Mesenchymal stem cell (in vitro differentiated cells and primary cell): ENCODE measurements around the gene EPG5.

Source experiments
- DNase-seq: peaks from one replicate; pipeline ENCODE4 v3.0.0-alpha.2; 2013
- H2AFZ ChIP-seq: one replicate; pipeline ENCODE4 v1.6.1; 2013; ENCODE audit warnings: low read depth, mild to moderate bottlenecking, control low read depth, inconsistent platforms, low read length, moderate library complexity
- H2AK5ac ChIP-seq: 2 replicates; pipeline ENCODE4 v1.6.1; 2013; ENCODE audit warnings: low read length, moderate library complexity, mild to moderate bottlenecking, inconsistent platforms; ENCODE audit not compliant: severe bottlenecking
- H2BK120ac ChIP-seq: one replicate; pipeline ENCODE4 v1.6.1; 2013; ENCODE audit warnings: low read depth, mild to moderate bottlenecking, inconsistent platforms, low read length, moderate library complexity
- H2BK12ac ChIP-seq, 2 experiments: one replicate each; pipeline ENCODE4 v1.6.1; 2013; ENCODE audit warnings: inconsistent platforms in 2 of 2, low read length in 2 of 2, mild to moderate bottlenecking in 2 of 2, moderate library complexity in 2 of 2, control low read depth in 1 of 2
- H2BK15ac ChIP-seq: one replicate; pipeline ENCODE4 v1.6.1; 2013; ENCODE audit warnings: mild to moderate bottlenecking, low read depth, inconsistent platforms; ENCODE audit not compliant: poor library complexity, severe bottlenecking
- H2BK5ac ChIP-seq: 2 replicates; pipeline ENCODE4 v1.6.1; 2013; ENCODE audit warnings: low read depth, mild to moderate bottlenecking, low read length, control low read depth, inconsistent platforms; ENCODE audit not compliant: poor library complexity, severe bottlenecking
- H3K14ac ChIP-seq, 2 experiments: one replicate each; pipeline ENCODE4 v1.6.1; 2013; ENCODE audit warnings: inconsistent platforms in 2 of 2, low read length in 2 of 2, control low read depth in 1 of 2, mild to moderate bottlenecking in 1 of 2, moderate library complexity in 1 of 2
- H3K18ac ChIP-seq, 2 experiments: one replicate each; pipeline ENCODE4 v1.6.1; 2013; ENCODE audit warnings: inconsistent platforms in 2 of 2, low read length in 2 of 2, control low read depth in 1 of 2, low read depth in 1 of 2, mild to moderate bottlenecking in 1 of 2
- H3K23ac ChIP-seq, 2 experiments: one replicate each; pipeline ENCODE4 v1.6.1; 2013; ENCODE audit warnings: inconsistent platforms in 2 of 2, low read length in 2 of 2, mild to moderate bottlenecking in 2 of 2, moderate library complexity in 2 of 2, control low read depth in 1 of 2
- H3K27ac ChIP-seq: 2 replicates; pipeline ENCODE4 v1.5.1; 2013; ENCODE audit warnings: mild to moderate bottlenecking, moderate library complexity, low read length, control low read depth, inconsistent platforms; ENCODE audit not compliant: poor library complexity, severe bottlenecking
- H3K27me3 ChIP-seq, 2 experiments: 2 replicates each; pipeline versions ENCODE4 v1.6.1 to v1.7.0; 2013; ENCODE audit warnings: low read length in 2 of 2, mild to moderate bottlenecking in 2 of 2, moderate library complexity in 2 of 2, control low read depth in 1 of 2, inconsistent platforms in 1 of 2; ENCODE audit not compliant: control insufficient read depth in 1 of 2, insufficient read depth in 1 of 2
- H3K36me3 ChIP-seq, 2 experiments: 2 replicates each; pipeline versions ENCODE4 v1.6.1 to v1.7.0; 2013; ENCODE audit warnings: low read length in 2 of 2, control low read depth in 1 of 2, inconsistent platforms in 1 of 2, low read depth in 1 of 2, mild to moderate bottlenecking in 1 of 2; ENCODE audit not compliant: insufficient read depth in 2 of 2, control insufficient read depth in 1 of 2
- H3K4ac ChIP-seq, 2 experiments: one replicate each; pipeline ENCODE4 v1.6.1; 2013; ENCODE audit warnings: inconsistent platforms in 2 of 2, low read length in 2 of 2, mild to moderate bottlenecking in 2 of 2, moderate library complexity in 2 of 2, control low read depth in 1 of 2, low read depth in 1 of 2
- H3K4me1 ChIP-seq: 2 replicates; pipeline ENCODE4 v1.6.1; 2013; ENCODE audit warnings: low read depth, low read length, control low read depth; ENCODE audit not compliant: control insufficient read depth, insufficient read depth
- H3K4me2 ChIP-seq: 2 replicates; pipeline ENCODE4 v1.6.1; 2013; ENCODE audit warnings: low read length, mild to moderate bottlenecking, inconsistent platforms; ENCODE audit not compliant: poor library complexity, severe bottlenecking
- H3K4me3 ChIP-seq, 2 experiments: 2 replicates each; pipeline versions ENCODE4 v1.5.1 to v1.7.0; 2013; ENCODE audit warnings: low read length in 2 of 2, mild to moderate bottlenecking in 2 of 2, control low read depth in 1 of 2, low read depth in 1 of 2; ENCODE audit not compliant: insufficient read depth in 1 of 2
- H3K79me1 ChIP-seq: replicated peaks from 2 replicates; pipeline ENCODE4 v1.6.1; 2013; ENCODE audit warnings: mild to moderate bottlenecking, control low read depth, low read length, inconsistent platforms; ENCODE audit not compliant: poor library complexity, severe bottlenecking
- H3K9ac ChIP-seq: 2 replicates; pipeline ENCODE4 v1.7.0; 2013; ENCODE audit warnings: mild to moderate bottlenecking, low read length, moderate library complexity
- H3K9me3 ChIP-seq: 2 replicates; pipeline ENCODE4 v1.7.0; 2013; ENCODE audit warnings: mild to moderate bottlenecking, low read length; ENCODE audit not compliant: control insufficient read depth
- H4K8ac ChIP-seq: one replicate; pipeline ENCODE4 v1.6.1; 2013; ENCODE audit warnings: inconsistent platforms, mild to moderate bottlenecking, low read length, moderate library complexity
- H4K91ac ChIP-seq: one replicate; pipeline ENCODE4 v1.6.1; 2013; ENCODE audit warnings: mild to moderate bottlenecking, low read length, inconsistent platforms
- WGBS: methylation state at CpG from one replicate; pipeline ENCODE4 v1.1.7; 2013; ENCODE audit warnings: mixed read lengths; 5-methylcytosine and 5-hydroxymethylcytosine counted together

EPG5 gene

GRCh38 chr18:45895339-45895738 is 71.8 kb downstream of the EPG5 start:
- Histone ChIP-seq H2AK5ac (no peak overlapping the region), H3K27ac (no peak overlapping the region), H2BK12ac (no peak overlapping the region), H3K4me2 (no peak overlapping the region), H3K4me1 (no peaks in the 10 kb centered on the region), H2AFZ (no peak overlapping the region), H3K4me3 (no peak overlapping the region), H3K36me3 (peaks cover 33 to 68% of the 10 kb centered on the region in 2 experiments), H3K9me3 (no peaks in the 10 kb centered on the region), H3K9ac (no peak overlapping the region), H3K4ac (no peak overlapping the region), H2BK15ac (no peak overlapping the region), H3K14ac (no peak overlapping the region), H4K8ac (no peak overlapping the region), H2BK120ac (no peak overlapping the region), H3K18ac (no peak overlapping the region), H3K27me3 (no peaks in the 10 kb centered on the region), H4K91ac (no peak overlapping the region), H3K79me1 (peaks cover 24% of the 10 kb centered on the region), H3K23ac (no peak overlapping the region), H2BK5ac (no peak overlapping the region)
- 50% methylated on average over 1 of the region's 1 CpG for WGBS
- DNase-seq: no peak

DNA sequence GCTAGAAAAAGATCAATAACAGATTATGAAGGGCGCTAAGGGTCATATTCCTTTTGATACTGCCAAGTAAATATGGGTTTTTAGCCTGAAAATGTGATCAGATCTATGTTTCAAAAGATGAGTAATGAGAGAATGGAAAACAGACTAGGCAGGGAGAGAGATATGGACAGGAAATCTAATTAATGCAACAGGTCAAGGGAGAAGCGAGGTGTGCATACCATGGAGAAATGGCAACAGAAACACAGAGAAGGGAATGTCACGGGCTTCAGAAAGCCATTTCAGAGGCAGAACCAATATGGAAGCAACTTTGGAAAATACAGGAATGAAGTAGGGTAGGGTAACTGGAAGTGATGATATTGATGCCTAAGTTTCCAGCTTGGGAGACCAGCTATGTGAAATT is 72.3 kb downstream of the EPG5 start:
- H2BK5ac ChIP-seq: no peak overlapping the region
- no peak overlapping the region for H3K14ac ChIP-seq
- no peak overlapping the region for H2BK120ac ChIP-seq
- no peak overlapping the region for H2AFZ ChIP-seq
- 96% methylated on average over 2 of the region's 3 CpGs for WGBS
- no peak overlapping the region for H3K4ac ChIP-seq
- no peak overlapping the region for H3K4me3 ChIP-seq
- H3K79me1 ChIP-seq: peaks cover 24% of the 10 kb centered on the region
- H4K8ac ChIP-seq: no peak overlapping the region
- H3K4me1 ChIP-seq: no peaks in the 10 kb centered on the region
- H2AK5ac ChIP-seq: no peak overlapping the region
- no peak overlapping the region for H3K9ac ChIP-seq
- no peak overlapping the region for H3K18ac ChIP-seq
- no peak overlapping the region for H2BK12ac ChIP-seq
- H3K4me2 ChIP-seq: no peak overlapping the region
- no peaks in the 10 kb centered on the region for H3K9me3 ChIP-seq
- no peak for DNase-seq
- peaks cover 32 to 68% of the 10 kb centered on the region in 2 experiments for H3K36me3 ChIP-seq
- no peak overlapping the region for H3K23ac ChIP-seq
- H4K91ac ChIP-seq: no peak overlapping the region
- H3K27ac ChIP-seq: no peak overlapping the region
- H2BK15ac ChIP-seq: no peak overlapping the region
- no peaks in the 10 kb centered on the region for H3K27me3 ChIP-seq

DNA sequence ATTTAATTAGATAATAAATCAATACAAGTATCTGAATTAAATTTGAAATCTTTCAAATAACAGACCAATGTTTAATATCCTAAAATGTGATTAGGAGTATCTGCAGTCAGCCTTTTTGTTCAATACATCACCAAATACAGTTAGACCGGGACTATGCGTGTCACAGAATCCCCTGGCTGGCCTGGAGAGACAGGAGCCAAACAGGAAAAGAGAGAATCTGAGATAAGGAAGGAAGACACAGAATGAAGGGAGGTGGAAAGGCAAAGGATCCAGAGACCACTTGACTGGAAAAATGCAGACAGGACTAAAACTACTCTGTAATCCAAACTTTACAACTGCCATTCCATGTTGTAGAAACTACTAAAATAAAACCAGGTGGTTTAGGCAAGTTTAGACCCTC is 75.3 kb downstream of the EPG5 start:
- Histone ChIP-seq H3K9me3 (no peaks in the 10 kb centered on the region), H4K8ac (no peak overlapping the region), H3K27me3 (no peaks in the 10 kb centered on the region), H3K4me1 (no peaks in the 10 kb centered on the region), H3K36me3 (peaks cover 23 to 64% of the 10 kb centered on the region in 2 experiments), H2BK120ac (no peak overlapping the region), H3K4me3 (no peak overlapping the region), H3K27ac (no peak overlapping the region), H3K9ac (no peak overlapping the region), H3K79me1 (peaks cover 16% of the 10 kb centered on the region), H3K4ac (no peak overlapping the region), H2AK5ac (no peak overlapping the region), H2BK15ac (no peak overlapping the region), H3K23ac (no peak overlapping the region), H2BK12ac (no peak overlapping the region), H3K4me2 (no peak overlapping the region), H3K14ac (no peak overlapping the region), H4K91ac (no peak overlapping the region), H3K18ac (no peak overlapping the region), H2AFZ (no peak overlapping the region), H2BK5ac (no peak overlapping the region)
- no peak for DNase-seq
- WGBS: 73% methylated on average over 2 of the region's 2 CpGs

DNA sequence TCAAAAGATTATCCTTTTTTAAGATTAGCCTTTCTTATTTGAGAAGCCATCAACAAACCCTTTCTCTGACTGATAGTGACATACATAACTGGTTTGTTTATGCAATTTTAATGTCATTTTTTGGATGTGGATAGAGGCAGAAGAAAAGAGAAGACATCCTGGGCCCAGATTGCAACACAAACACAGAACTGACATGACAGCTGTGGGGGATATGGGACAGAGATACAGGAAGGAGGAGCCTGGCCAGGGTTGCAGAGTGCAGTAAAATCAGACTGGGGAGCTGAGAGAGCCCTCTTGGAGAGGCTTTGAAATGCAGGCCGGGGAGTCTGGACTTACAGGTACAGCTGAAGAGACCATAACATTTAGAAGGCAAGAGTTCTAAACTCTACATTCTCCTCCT is 76.5 kb downstream of the EPG5 start:
- Histone ChIP-seq H3K36me3 (peaks cover 23 to 65% of the 10 kb centered on the region in 2 experiments), H3K27me3 (no peaks in the 10 kb centered on the region), H2BK15ac (no peak overlapping the region), H3K4me1 (no peaks in the 10 kb centered on the region), H3K27ac (no peak overlapping the region), H2BK5ac (no peak overlapping the region), H2BK120ac (no peak overlapping the region), H3K4me2 (no peak overlapping the region), H3K18ac (no peak overlapping the region), H4K91ac (no peak overlapping the region), H3K4me3 (no peak overlapping the region), H2AK5ac (no peak overlapping the region), H3K9me3 (no peaks in the 10 kb centered on the region), H2BK12ac (no peak overlapping the region), H2AFZ (no peak overlapping the region), H3K9ac (no peak overlapping the region), H3K14ac (no peak overlapping the region), H3K4ac (no peak overlapping the region), H3K23ac (no peak overlapping the region), H3K79me1 (peaks cover 15% of the 10 kb centered on the region), H4K8ac (no peak overlapping the region)
- no peak for DNase-seq
- 83% methylated on average over 1 of the region's 1 CpG for WGBS
